Stimulated activated CD8-positive, alpha-beta memory T cell treated with anti-CD3 and anti-CD28 coated beads, Interleukin-7, amount 100 ng/mL, for 1 hour (primary cell): ENCODE data around the gene APOD.
A peak's percentile ranks its signal among the peaks of the same experiment; 100 is the strongest.

Experiments
- DNase-seq, 2 donors: peaks; one replicate each; pipeline ENCODE4 v3.0.0-alpha.2; 2020; ENCODE audit warnings: low read depth in 2 of 2

The APOD gene

GRCh38 chr3:195553268-195553667 lies 30.5 kb downstream of the APOD start:
- no peak for DNase-seq

- DNase-seq: no peak
Measured at GRCh38 chr3:195551381-195551978, 32.3 kb downstream of the APOD start.

- DNase-seq: no peak
Measured at GRCh38 chr3:195550723-195551122, 33.0 kb downstream of the APOD start.

- peak; percentile 54 to 63 for DNase-seq
Measured at GRCh38 chr3:195549931-195550519, 33.7 kb downstream of the APOD start.

- no peak for DNase-seq
Measured at GRCh38 chr3:195548987-195549386, 34.8 kb downstream of the APOD start.

GRCh38 chr3:195548501-195548900 lies 35.2 kb downstream of the APOD start:
- no peak for DNase-seq

GRCh38 chr3:195548006-195548405 lies 35.7 kb downstream of the APOD start:
- DNase-seq: no peak

GRCh38 chr3:195546130-195546560 lies 37.6 kb downstream of the APOD start:
- no peak for DNase-seq

- DNase-seq: no peak
Measured at GRCh38 chr3:195544634-195545033, 39.1 kb downstream of the APOD start.

- DNase-seq: no peak
Measured at GRCh38 chr3:195544230-195544536, 39.6 kb downstream of the APOD start.

- DNase-seq: no peak
Measured at GRCh38 chr3:195543500-195544229, 40.1 kb downstream of the APOD start.

- DNase-seq: peak; percentile 80 to 87
Measured at GRCh38 chr3:195542698-195543499, 40.8 kb downstream of the APOD start, which contains the start of gene PPP1R2. Gene PPP1R2, minus strand, starts transcription at chr3:195543325. Its CDS starts 300 bp downstream, at chr3:195543025.

- no peak for DNase-seq
Measured at GRCh38 chr3:195542316-195542697, 41.4 kb downstream of the APOD start.

GRCh38 chr3:195540511-195540910 lies 43.2 kb downstream of the APOD start:
- no peak for DNase-seq

- no peak for DNase-seq
Measured at GRCh38 chr3:195540027-195540426, 43.7 kb downstream of the APOD start.

- no peak for DNase-seq
Measured at GRCh38 chr3:195539479-195539878, 44.3 kb downstream of the APOD start.

- no peak for DNase-seq
Measured at GRCh38 chr3:195537995-195538394, 45.7 kb downstream of the APOD start.

GRCh38 chr3:195535293-195535692 lies 48.4 kb downstream of the APOD start:
- no peak for DNase-seq

GRCh38 chr3:195532834-195533233 lies 50.9 kb downstream of the APOD start:
- DNase-seq: no peak

GRCh38 chr3:195532345-195532744 lies 51.4 kb downstream of the APOD start:
- no peak for DNase-seq

- no peak for DNase-seq
Measured at GRCh38 chr3:195531683-195532082, 52.1 kb downstream of the APOD start.

GRCh38 chr3:195526492-195526891 lies 57.2 kb downstream of the APOD start:
- DNase-seq: no peak
